HEK293T (cell line): ENCODE measurements around the gene UIMC1.

Experiments
- CTCF ChIA-PET: fragments of 350-600 bp; formaldehyde crosslinking; extraction: SDS; loops from one replicate; lab custom pipeline; 2021; ENCODE audit warnings: antibody characterized with exemption, inconsistent platforms; lab: Yijun Ruan, JAX
- POLR2A ChIA-PET: fragments of 350-600 bp; formaldehyde crosslinking; extraction: SDS; loops from one replicate; lab custom pipeline; 2020; ENCODE audit warnings: antibody characterized with exemption, inconsistent platforms; lab: Yijun Ruan, JAX
- DNase-seq: peaks from one replicate; pipeline ENCODE4 v3.0.0; 2012; ENCODE audit warnings: mixed read lengths; ENCODE audit errors: extremely low spot score
- ARNT ChIP-seq: fragments of 450-650 bp; IDR thresholded peaks from 2 replicates; pipeline ENCODE4 v1.6.1; 2017; ENCODE audit warnings: mild to moderate bottlenecking
- BHLHE40 ChIP-seq: fragments of 450-650 bp; IDR thresholded peaks from 2 replicates; pipeline ENCODE4 v1.6.1; 2016; ENCODE audit warnings: mild to moderate bottlenecking, moderate library complexity, borderline replicate concordance
- CTBP1 ChIP-seq: fragments of 450-650 bp; IDR thresholded peaks from 2 replicates; pipeline ENCODE4 v1.6.1; 2016; ENCODE audit warnings: borderline replicate concordance
- ELF4 ChIP-seq: fragments of 450-650 bp; IDR thresholded peaks from 2 replicates; pipeline ENCODE4 v1.6.1; 2017; ENCODE audit warnings: antibody characterized with exemption
- FOXA1 ChIP-seq: fragments of 450-650 bp; IDR thresholded peaks from 2 replicates; pipeline ENCODE4 v1.6.1; 2016; ENCODE audit warnings: mild to moderate bottlenecking
- FOXK2 ChIP-seq: fragments of 450-650 bp; IDR thresholded peaks from 2 replicates; pipeline ENCODE4 v1.6.1; 2016; ENCODE audit warnings: mild to moderate bottlenecking
- FOXM1 ChIP-seq: fragments of 450-650 bp; IDR thresholded peaks from 2 replicates; pipeline ENCODE4 v1.6.1; 2017; ENCODE audit warnings: mild to moderate bottlenecking, borderline replicate concordance
- HDGF ChIP-seq: fragments of 450-650 bp; IDR thresholded peaks from 2 replicates; pipeline ENCODE4 v1.6.1; 2017; ENCODE audit warnings: antibody characterized with exemption, borderline replicate concordance
- L3MBTL2 ChIP-seq: fragments of 450-650 bp; conservative IDR thresholded peaks from 2 replicates; pipeline ENCODE4 v1.6.1; 2016; ENCODE audit warnings: mild to moderate bottlenecking
- LEF1 ChIP-seq: fragments of 450-650 bp; IDR thresholded peaks from 2 replicates; pipeline ENCODE4 v1.6.1; 2017; ENCODE audit warnings: mild to moderate bottlenecking, borderline replicate concordance
- NFRKB ChIP-seq: fragments of 450-650 bp; IDR thresholded peaks from 2 replicates; pipeline ENCODE4 v1.6.1; 2016; ENCODE audit warnings: mild to moderate bottlenecking, moderate library complexity
- PKNOX1 ChIP-seq: fragments of 450-650 bp; IDR thresholded peaks from 2 replicates; pipeline ENCODE4 v1.6.1; 2016
- SP1 ChIP-seq: fragments of 450-650 bp; IDR thresholded peaks from 2 replicates; pipeline ENCODE4 v1.6.1; 2017
- SUZ12 ChIP-seq: fragments of 450-650 bp; IDR thresholded peaks from 2 replicates; pipeline ENCODE4 v1.6.1; 2016; ENCODE audit warnings: mild to moderate bottlenecking
- TARDBP ChIP-seq: fragments of 450-650 bp; IDR thresholded peaks from 2 replicates; pipeline ENCODE4 v1.6.1; 2016
- ZNF384 ChIP-seq: fragments of 450-650 bp; IDR thresholded peaks from 2 replicates; pipeline ENCODE4 v1.6.1; 2016

Gene UIMC1

GRCh38 chr5:176902911-176903664, 103.5 kb downstream of the UIMC1 start:
- POLR2A ChIA-PET: no interaction called here
- TF ChIP-seq FOXK2 (no peak), ELF4 (no peak), FOXM1 (no peak), CTBP1 (no peak), ARNT (no peak), TARDBP (no peak), NFRKB (no peak), FOXA1 (no peak), BHLHE40 (no peak), HDGF (no peak), SP1 (no peak)
- CTCF ChIA-PET: interaction anchor here (0.5 to 0.7 kb wide), 2 partner anchors 158 to 242 kb away, joined by 4 read pairs; no protein-coding TSS in a partner anchor
- no peak for DNase-seq

GRCh38 chr5:176902102-176902814, 104.3 kb downstream of the UIMC1 start:
- TF ChIP-seq SUZ12: no peak
- no peak for TF ChIP-seq ARNT
- TF ChIP-seq SP1: no peak
- TF ChIP-seq FOXM1: no peak
- TF ChIP-seq FOXK2: no peak
- TF ChIP-seq BHLHE40: no peak
- no peak for TF ChIP-seq ZNF384
- TF ChIP-seq FOXA1: no peak
- TF ChIP-seq TARDBP: no peak
- no peak for TF ChIP-seq LEF1
- no peak for TF ChIP-seq HDGF
- TF ChIP-seq L3MBTL2: no peak
- DNase-seq: no peak
- ChIA-PET CTCF (no interaction called here), POLR2A (no interaction called here)

- DNase-seq: no peak
- POLR2A ChIA-PET: no interaction called here
- TF ChIP-seq SP1: no peak
- no peak for TF ChIP-seq FOXM1
- TF ChIP-seq L3MBTL2: no peak
- no peak for TF ChIP-seq FOXK2
- TF ChIP-seq CTBP1: no peak
- no peak for TF ChIP-seq NFRKB
- TF ChIP-seq ARNT: no peak
- TF ChIP-seq HDGF: no peak
- TF ChIP-seq SUZ12: no peak
- TF ChIP-seq LEF1: no peak
- TF ChIP-seq ELF4: no peak
- TF ChIP-seq FOXA1: no peak
- TF ChIP-seq PKNOX1: no peak
- CTCF ChIA-PET: interaction anchor here (1.1 kb wide), 1 partner anchor 241 kb away, joined by 4 read pairs; no protein-coding TSS in a partner anchor
Measured at GRCh38 chr5:176901260-176902101, 105.1 kb downstream of the UIMC1 start.

DNA sequence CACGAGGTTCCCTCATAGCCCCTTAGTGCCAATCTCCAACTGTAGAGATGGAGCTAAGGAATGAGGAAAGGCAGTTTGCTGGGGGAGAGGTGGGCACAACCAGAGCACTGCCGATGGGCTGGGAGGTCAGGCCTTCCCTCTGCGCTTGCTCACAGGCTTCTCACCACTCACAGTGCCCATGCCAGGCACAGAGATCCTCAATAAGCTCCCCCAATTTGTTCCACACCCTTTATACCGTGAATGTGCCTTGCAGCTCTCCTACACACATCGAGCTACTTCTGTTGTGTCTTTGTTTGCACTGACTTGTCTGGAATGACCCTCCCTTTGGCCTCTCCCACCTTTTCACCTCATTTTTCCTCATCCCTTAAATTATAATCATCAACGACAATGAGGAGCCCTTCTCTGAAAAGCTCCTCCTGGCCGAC, 105.8 kb downstream of the UIMC1 start:
- ChIA-PET POLR2A (no interaction called here), CTCF (interaction anchor here (1.1 kb wide), 1 partner anchor 240 kb away, joined by 4 read pairs; no protein-coding TSS in a partner anchor)
- TF ChIP-seq CTBP1 (no peak), FOXM1 (no peak), PKNOX1 (no peak), ELF4 (no peak), ZNF384 (no peak), BHLHE40 (no peak), ARNT (no peak), TARDBP (no peak), HDGF (no peak), NFRKB (no peak), L3MBTL2 (no peak), SP1 (no peak), LEF1 (no peak), SUZ12 (no peak)
- no peak for DNase-seq

DNA sequence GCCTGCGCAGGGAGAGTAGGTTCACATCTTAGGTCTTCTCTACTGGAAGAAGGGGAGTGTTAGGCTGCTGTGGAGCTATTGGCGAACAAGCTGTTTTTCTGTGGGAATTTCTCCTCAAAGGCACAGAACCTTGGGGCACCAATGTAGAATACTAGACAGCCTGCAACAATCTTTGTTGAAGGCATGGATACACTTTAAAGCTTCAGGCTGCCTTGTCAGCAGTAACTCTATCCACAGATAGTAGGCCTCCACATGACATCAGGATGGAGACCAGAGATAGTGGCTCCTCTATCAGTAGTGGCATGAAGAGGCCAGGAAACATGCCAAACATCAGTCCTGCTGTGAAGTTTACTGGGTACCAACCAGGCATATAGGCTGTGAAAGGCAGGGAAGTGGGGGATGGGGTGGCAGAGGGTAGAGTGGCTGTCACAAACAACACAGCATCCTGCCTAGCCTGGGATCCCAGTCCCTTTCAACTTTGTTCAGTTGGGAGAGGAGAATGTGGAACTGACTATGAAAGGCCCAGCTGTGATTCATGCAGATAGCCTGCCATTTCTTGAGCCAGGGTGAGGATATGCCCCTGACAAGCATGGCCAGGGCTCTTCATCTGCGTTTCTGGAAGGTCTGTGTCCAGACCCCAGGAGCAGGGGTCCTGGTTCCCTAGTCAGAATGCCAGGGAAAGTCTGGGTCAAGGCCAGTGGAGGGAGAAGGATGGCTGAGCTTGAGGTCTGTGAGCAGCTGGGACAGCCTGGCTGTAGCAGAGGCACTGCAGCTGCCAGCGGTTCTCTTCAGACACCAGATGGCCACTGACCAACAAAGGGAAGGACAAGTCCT, 106.4 kb downstream of the UIMC1 start:
- CTCF ChIA-PET: interaction anchor here (0.5 to 0.6 kb wide), 3 partner anchors 127 to 461 kb away, joined by 3 read pairs; no protein-coding TSS in a partner anchor
- TF ChIP-seq NFRKB (no peak), FOXA1 (no peak), LEF1 (no peak), L3MBTL2 (no peak), FOXK2 (no peak), BHLHE40 (no peak), ZNF384 (no peak), HDGF (no peak), PKNOX1 (no peak), CTBP1 (no peak), SP1 (no peak)
- POLR2A ChIA-PET: interaction anchor here (0.6 kb wide), 1 partner anchor 9 kb away, joined by 3 read pairs; no protein-coding TSS in a partner anchor
- DNase-seq: no peak
